HEK293 (cell line): ENCODE results near the gene OGFRL1.

ENCODE experiments used
- CTCF ChIA-PET: fragments of 350-600 bp; formaldehyde crosslinking; extraction: SDS; loops from one replicate; lab custom pipeline; 2021; ENCODE audit warnings: antibody characterized with exemption; lab: Yijun Ruan, JAX
- POLR2A ChIA-PET: fragments of 300-600 bp; formaldehyde crosslinking; extraction: SDS; loops from one replicate; lab custom pipeline; 2020; ENCODE audit warnings: antibody characterized with exemption, inconsistent platforms; lab: Yijun Ruan, JAX
- H3K27ac ChIP-seq: fragments of 200-500 bp; sonication (Bioruptor generic); 2 replicates; pipeline ENCODE4 v1.5.1; 2014; ENCODE audit warnings: low read depth, low read length, control low read depth, inconsistent platforms; ENCODE audit errors: extremely low read depth
- H3K36me3 ChIP-seq, 2 experiments: fragments of 200-500 bp in 1 of 2; sonication (Bioruptor generic) in 1 of 2; 1 replicate in 1 of 2; 2 replicates in 1 of 2; pipeline ENCODE4 v1.5.1; 2014 to 2017; ENCODE audit warnings: inconsistent platforms in 2 of 2, low read length in 2 of 2; ENCODE audit not compliant: control insufficient read depth in 2 of 2, insufficient read depth in 1 of 2
- H3K4me1 ChIP-seq: fragments of 200-500 bp; sonication (Bioruptor generic); 2 replicates; pipeline ENCODE4 v1.5.1; 2014; ENCODE audit warnings: mild to moderate bottlenecking, low read length, inconsistent platforms; ENCODE audit not compliant: control insufficient read depth, insufficient read depth
- H3K4me3 ChIP-seq: 2 replicates; pipeline ENCODE4 v1.5.1; 2011; ENCODE audit warnings: low read depth, mild to moderate bottlenecking, control low read depth, low read length, moderate library complexity
- H3K9me3 ChIP-seq: fragments of 200-500 bp; sonication (Bioruptor generic); 2 replicates; pipeline ENCODE4 v1.5.1; 2014; ENCODE audit warnings: low read depth, low read length, inconsistent platforms; ENCODE audit not compliant: control insufficient read depth, insufficient read depth
- ELK4 ChIP-seq: IDR thresholded peaks from 2 replicates; pipeline ENCODE4 v1.6.1; 2011; ENCODE audit warnings: mild to moderate bottlenecking, low read depth, low read length, borderline replicate concordance
- KLF1 ChIP-seq: fragments of 450-650 bp; formaldehyde crosslinking; IDR thresholded peaks from 2 replicates; pipeline ENCODE4 v1.5.1; 2016; ENCODE audit warnings: missing biosample characterization, missing genetic modification characterization
- OSR2 ChIP-seq: fragments of 450-650 bp; formaldehyde crosslinking; IDR thresholded peaks from 2 replicates; pipeline ENCODE4 v1.5.1; 2016; ENCODE audit warnings: missing biosample characterization, missing genetic modification characterization
- PRDM10 ChIP-seq: fragments of 450-650 bp; formaldehyde crosslinking; IDR thresholded peaks from 2 replicates; pipeline ENCODE4 v1.5.1; 2016; ENCODE audit warnings: missing biosample characterization, missing genetic modification characterization
- ZBTB10 ChIP-seq: fragments of 450-650 bp; formaldehyde crosslinking; IDR thresholded peaks from 2 replicates; pipeline ENCODE4 v1.5.1; 2016; ENCODE audit warnings: missing biosample characterization, missing genetic modification characterization
- ZBTB20 ChIP-seq: fragments of 450-650 bp; formaldehyde crosslinking; IDR thresholded peaks from 2 replicates; pipeline ENCODE4 v1.5.1; 2016; ENCODE audit warnings: missing biosample characterization, missing genetic modification characterization
- ZBTB44 ChIP-seq: fragments of 450-650 bp; IDR thresholded peaks from 2 replicates; pipeline ENCODE4 v1.5.1; 2018; ENCODE audit warnings: missing biosample characterization, mild to moderate bottlenecking, missing genetic modification characterization
- ZEB2 ChIP-seq: fragments of 450-650 bp; formaldehyde crosslinking; IDR thresholded peaks from 2 replicates; pipeline ENCODE4 v1.5.1; 2016; ENCODE audit warnings: missing biosample characterization, missing genetic modification characterization
- ZFP3 ChIP-seq: fragments of 450-650 bp; formaldehyde crosslinking; IDR thresholded peaks from 2 replicates; pipeline ENCODE4 v1.5.1; 2016; ENCODE audit warnings: low read depth, missing biosample characterization, missing genetic modification characterization
- ZNF248 ChIP-seq: fragments of 450-650 bp; formaldehyde crosslinking; IDR thresholded peaks from 2 replicates; pipeline ENCODE4 v1.5.1; 2017; ENCODE audit warnings: missing biosample characterization, missing genetic modification characterization
- ZNF37A ChIP-seq: fragments of 450-650 bp; IDR thresholded peaks from 2 replicates; pipeline ENCODE4 v1.5.1; 2018; ENCODE audit warnings: missing biosample characterization, missing genetic modification characterization
- ZNF398 ChIP-seq: fragments of 450-650 bp; formaldehyde crosslinking; IDR thresholded peaks from 2 replicates; pipeline ENCODE4 v1.5.1; 2017; ENCODE audit warnings: missing biosample characterization, missing genetic modification characterization
- ZNF514 ChIP-seq: fragments of 450-650 bp; formaldehyde crosslinking; IDR thresholded peaks from 2 replicates; pipeline ENCODE4 v1.5.1; 2016; ENCODE audit warnings: missing biosample characterization, missing genetic modification characterization
- ZNF580 ChIP-seq: fragments of 450-650 bp; formaldehyde crosslinking; IDR thresholded peaks from 2 replicates; pipeline ENCODE4 v1.5.1; 2016; ENCODE audit warnings: missing biosample characterization, missing genetic modification characterization
- ZNF792 ChIP-seq: fragments of 450-650 bp; formaldehyde crosslinking; IDR thresholded peaks from 2 replicates; pipeline ENCODE4 v1.5.1; 2016; ENCODE audit warnings: missing biosample characterization, missing genetic modification characterization

OGFRL1 gene

GRCh38 chr6:71324194-71324785 is 35.7 kb downstream of the OGFRL1 start (continued):
- TF ChIP-seq ZBTB20: no peak
- no peak for TF ChIP-seq ELK4
- TF ChIP-seq ZBTB10: no peak

GRCh38 chr6:71326611-71327010 is 38.0 kb downstream of the OGFRL1 start:
- ChIA-PET POLR2A (no interaction called here), CTCF (no interaction called here)
- no peak overlapping the region for H3K4me3 ChIP-seq
- no peak overlapping the region for H3K27ac ChIP-seq
- H3K36me3 ChIP-seq: no peaks in the 10 kb centered on the region
- no peak for TF ChIP-seq ZNF248 (tag by site-specific recombination)
- no peak for TF ChIP-seq ZNF514 (tag by site-specific recombination)
- TF ChIP-seq OSR2 (tag by site-specific recombination): no peak
- TF ChIP-seq ZEB2: no peak
- no peak for TF ChIP-seq ZNF580 (tag by site-specific recombination)
- no peak for TF ChIP-seq ZNF37A
- TF ChIP-seq PRDM10 (tag by site-specific recombination): no peak
- TF ChIP-seq ZBTB44 (tag by site-specific recombination): no peak
- TF ChIP-seq ZNF792: no peak
- no peak for TF ChIP-seq ZNF398 (tag by site-specific recombination)
- no peak for TF ChIP-seq KLF1 (tag by site-specific recombination)
- no peak for TF ChIP-seq ZFP3 (tag by site-specific recombination)
- no peaks in the 10 kb centered on the region for H3K9me3 ChIP-seq
- H3K4me1 ChIP-seq: no peaks in the 10 kb centered on the region
